PC-9 (cell line): ENCODE measurements around the gene OSBPL3.

Experiments used
- EZH2 ChIP-seq: fragments of 200-600 bp; sonication (generic); IDR thresholded peaks from 2 replicates; pipeline ENCODE4 v1.8.0; 2017; ENCODE audit warnings: antibody characterized with exemption, low read depth
- TF ChIP-seq, protein P1 (sequence below): fragments of 200-600 bp; sonication (generic); conservative IDR thresholded peaks from 2 replicates; pipeline ENCODE4 v1.6.1; 2017; ENCODE audit warnings: mixed run types, antibody characterized with exemption, mild to moderate bottlenecking, moderate library complexity

GRCh38 chr7:24784277-24784676, 195.7 kb downstream of the OSBPL3 start:
- TF ChIP-seq, protein P1, sequence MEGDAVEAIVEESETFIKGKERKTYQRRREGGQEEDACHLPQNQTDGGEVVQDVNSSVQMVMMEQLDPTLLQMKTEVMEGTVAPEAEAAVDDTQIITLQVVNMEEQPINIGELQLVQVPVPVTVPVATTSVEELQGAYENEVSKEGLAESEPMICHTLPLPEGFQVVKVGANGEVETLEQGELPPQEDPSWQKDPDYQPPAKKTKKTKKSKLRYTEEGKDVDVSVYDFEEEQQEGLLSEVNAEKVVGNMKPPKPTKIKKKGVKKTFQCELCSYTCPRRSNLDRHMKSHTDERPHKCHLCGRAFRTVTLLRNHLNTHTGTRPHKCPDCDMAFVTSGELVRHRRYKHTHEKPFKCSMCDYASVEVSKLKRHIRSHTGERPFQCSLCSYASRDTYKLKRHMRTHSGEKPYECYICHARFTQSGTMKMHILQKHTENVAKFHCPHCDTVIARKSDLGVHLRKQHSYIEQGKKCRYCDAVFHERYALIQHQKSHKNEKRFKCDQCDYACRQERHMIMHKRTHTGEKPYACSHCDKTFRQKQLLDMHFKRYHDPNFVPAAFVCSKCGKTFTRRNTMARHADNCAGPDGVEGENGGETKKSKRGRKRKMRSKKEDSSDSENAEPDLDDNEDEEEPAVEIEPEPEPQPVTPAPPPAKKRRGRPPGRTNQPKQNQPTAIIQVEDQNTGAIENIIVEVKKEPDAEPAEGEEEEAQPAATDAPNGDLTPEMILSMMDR = no peak
- no peak for TF ChIP-seq EZH2
